Ovary (tissue), 9 donors: Measurements from ENCODE around the gene SPAG7. TPM values are rescaled to one million over a fixed set of nuclear protein-coding genes. Genes with fewer than 3 reads are reported as not detected.

Experiments
- DNase-seq, 5 donors: peaks; one replicate each; pipeline ENCODE4 v3.0.0-alpha.2; 2019 to 2020
- H3K27ac ChIP-seq, 2 donors: fragments of 200-600 bp; one replicate each; pipeline versions ENCODE4 v1.5.1 to v1.8.0; 2019 to 2022
- H3K27me3 ChIP-seq: fragments of 200-600 bp; one replicate; pipeline ENCODE4 v1.8.0; 2022
- H3K36me3 ChIP-seq: fragments of 200-600 bp; sonication (generic); one replicate; pipeline ENCODE4 v1.5.1; 2019
- H3K4me1 ChIP-seq: one replicate; pipeline ENCODE4 v1.8.1; 2013; ENCODE audit warnings: mild to moderate bottlenecking, moderate library complexity; ENCODE audit not compliant: insufficient read depth
- H3K4me3 ChIP-seq: fragments of 200-600 bp; sonication (generic); one replicate; pipeline ENCODE4 v1.5.1; 2017
- H3K9me3 ChIP-seq, 2 donors: fragments of 200-600 bp in 1 of 2; sonication (generic) in 1 of 2; one replicate each; pipeline versions ENCODE4 v1.5.1 to v1.8.1; 2013 to 2019; ENCODE audit warnings: mild to moderate bottlenecking in 1 of 2, moderate library complexity in 1 of 2
- CTCF ChIP-seq, 3 donors: fragments of 450-650 bp in 2 of 3; fragments of 200-600 bp in 1 of 3; IDR thresholded peaks; one replicate each; pipeline versions ENCODE4 v1.5.1 to v1.8.0; 2016 to 2022; ENCODE audit warnings: antibody characterized with exemption in 3 of 3, mild to moderate bottlenecking in 1 of 3
- EP300 ChIP-seq: sonication (generic); formaldehyde crosslinking; IDR thresholded peaks from one replicate; pipeline ENCODE4 v1.6.1; 2017; ENCODE audit warnings: antibody characterized with exemption
- POLR2A ChIP-seq: fragments of 450-650 bp; IDR thresholded peaks from one replicate; pipeline ENCODE4 v1.6.1; 2017; ENCODE audit warnings: antibody characterized with exemption, mild to moderate bottlenecking, moderate library complexity
- WGBS, 3 donors: extraction: QIAGEN DNeasy Blood & Tissue Kit in 1 of 3; methylation state at CpG; one replicate each; pipeline versions ENCODE4 v1.1.5 to v1.1.7; 2013 to 2017; 5-methylcytosine and 5-hydroxymethylcytosine counted together
- intact Hi-C, 4 donors: fragments of 100-400 bp; cut with DNase I; formaldehyde crosslinking; loops; one replicate each; pipeline versions ENCODE4 v1.11.0 to v1.15.1; 2022 to 2023
- polyA plus RNA-seq, 2 donors: library from polyadenylated mRNA; stranded (reverse); fragments of 200-250 nt in 1 of 2; fragments of 350-450 nt in 1 of 2; fragmentation: Illumina TruSeq in 1 of 2; extraction: RNeasy Lipid Tissue Mini Kit (QIAGEN cat#74804) in 1 of 2; gene quantifications; one replicate each; pipeline ENCODE4 v1.2.3, GENCODE V29; 2013 to 2014
- total RNA-seq, 7 donors: library from RNA; depleted of rRNA in 2 of 7; stranded (reverse); fragments of >200 nt in 2 of 7; fragmentation: NEBNext Ultra II Directional in 3 of 7; extraction: Animal tissue kit (Norgen Biotek cat#: 25700) in 3 of 7; gene quantifications; one replicate each; pipeline versions ENCODE4 v1.1.0 to v1.2.4, GENCODE V29; 2016 to 2023
- donor health status: DM: no; HTN: no; CAD: no; lungs with moderate emphysema.
- donor health status: DM: no; HTN: no; CAD: no.
- donor health status: Bipolar disorder and iron deficiency.
- donor health status: DM: yes; HTN: yes; CAD: no.
- donor health status: DM: no; HTN: no; CAD: no.
- donor health status: DM: yes; HTN: yes; CAD: no.

SPAG7 gene
- total and polyA plus RNA-seq, 9 donors: 30.4 to 60.6 (median 38.6) TPM

GRCh38 chr17:4998732-4999429, 31.3 kb upstream of the SPAG7 start:
- 10 to 13% (median 12%) methylated on average over 14 of the region's 14 CpGs for WGBS, 3 donors
- peaks cover 12% of the 10 kb centered on the region for H3K4me1 ChIP-seq
- no peaks in the 10 kb centered on the region for H3K9me3 ChIP-seq
- TF ChIP-seq EP300: no peak
- no peak for TF ChIP-seq POLR2A
- no peak for TF ChIP-seq CTCF (IDR thresholded peaks at IDR 0.05)
- DNase-seq: peak in 2 of 5 donors; percentile 47 to 49
- H3K4me3 ChIP-seq: peak overlapping the region; percentile 75
- no peaks in the 10 kb centered on the region for H3K27me3 ChIP-seq
- H3K36me3 ChIP-seq: no peaks in the 10 kb centered on the region
- H3K27ac ChIP-seq: no peak overlapping the region
- intact Hi-C loops: no loop called here

GRCh38 chr17:4998027-4998731, 30.6 kb upstream of the SPAG7 start:
- peak overlapping the region; percentile 75 for H3K4me3 ChIP-seq
- peak overlapping the region; percentile 74 to 90 for H3K27ac ChIP-seq
- TF ChIP-seq EP300 (no peak), POLR2A (peak; percentile 22)
- H3K36me3 ChIP-seq: no peaks in the 10 kb centered on the region
- H3K4me1 ChIP-seq: peaks cover 12% of the 10 kb centered on the region
- DNase-seq: peak; percentile 55 to 78 (median 65)
- WGBS, 3 donors: 0 to 1% (median 0%) methylated on average over 27 to 55 of the region's 55 CpGs
- no peaks in the 10 kb centered on the region for H3K27me3 ChIP-seq
- intact Hi-C loops: no loop called here
- H3K9me3 ChIP-seq: no peaks in the 10 kb centered on the region

- peak; percentile 94 to 96 (median 95) for DNase-seq
- peak within 1 kb of the TSS; percentile 74 to 90 for H3K27ac ChIP-seq
- intact Hi-C loops: no loop called here
- H3K27me3 ChIP-seq: no peaks in the 10 kb centered on the region
- no peaks in the 10 kb centered on the region for H3K9me3 ChIP-seq
- H3K4me3 ChIP-seq: peak within 1 kb of the TSS; percentile 75
- no peak for TF ChIP-seq EP300
- peak; percentile 74 for TF ChIP-seq POLR2A
- peak in 2 of 3 donors; percentile 54 to 59 for TF ChIP-seq CTCF (IDR thresholded peaks at IDR 0.05)
- no peaks in the 10 kb centered on the region for H3K36me3 ChIP-seq
- peaks cover 12% of the 10 kb centered on the region for H3K4me1 ChIP-seq
- WGBS, 3 donors: 0% methylated on average over 30 to 93 of the region's 93 CpGs
Observed at GRCh38 chr17:4997302-4998026, 29.8 kb upstream of the SPAG7 start, which contains the start of the genes INCA1 and KIF1C. INCA1 (minus strand) TSS chr17:4997522; CDS start chr17:4994437, 3,085 bp downstream. KIF1C (plus strand) TSS chr17:4997950; CDS start chr17:5000247, 2,297 bp downstream.

- TF ChIP-seq EP300 (no peak), CTCF (IDR thresholded peaks at IDR 0.05) (no peak), POLR2A (no peak)
- peaks cover 10% of the 10 kb centered on the region for H3K4me1 ChIP-seq
- no peaks in the 10 kb centered on the region for H3K9me3 ChIP-seq
- no peak for DNase-seq
- WGBS, 3 donors: 79 to 86% (median 86%) methylated on average over 6 of the region's 6 CpGs
- no peaks in the 10 kb centered on the region for H3K27me3 ChIP-seq
- no peak overlapping the region for H3K4me3 ChIP-seq
- intact Hi-C loops: no loop called here
- no peak overlapping the region for H3K27ac ChIP-seq
- no peaks in the 10 kb centered on the region for H3K36me3 ChIP-seq
Observed at GRCh38 chr17:4994081-4994595, 26.5 kb upstream of the SPAG7 start.
